Middle frontal gyrus (tissue), 1 donor: ENCODE measurements around the gene KRT8.

Source experiments
- DNase-seq: peaks from one replicate; pipeline ENCODE4 v3.0.0-alpha.2; 2015; ENCODE audit warnings: low spot score; ENCODE audit errors: extremely low spot score

The KRT8 gene

DNA sequence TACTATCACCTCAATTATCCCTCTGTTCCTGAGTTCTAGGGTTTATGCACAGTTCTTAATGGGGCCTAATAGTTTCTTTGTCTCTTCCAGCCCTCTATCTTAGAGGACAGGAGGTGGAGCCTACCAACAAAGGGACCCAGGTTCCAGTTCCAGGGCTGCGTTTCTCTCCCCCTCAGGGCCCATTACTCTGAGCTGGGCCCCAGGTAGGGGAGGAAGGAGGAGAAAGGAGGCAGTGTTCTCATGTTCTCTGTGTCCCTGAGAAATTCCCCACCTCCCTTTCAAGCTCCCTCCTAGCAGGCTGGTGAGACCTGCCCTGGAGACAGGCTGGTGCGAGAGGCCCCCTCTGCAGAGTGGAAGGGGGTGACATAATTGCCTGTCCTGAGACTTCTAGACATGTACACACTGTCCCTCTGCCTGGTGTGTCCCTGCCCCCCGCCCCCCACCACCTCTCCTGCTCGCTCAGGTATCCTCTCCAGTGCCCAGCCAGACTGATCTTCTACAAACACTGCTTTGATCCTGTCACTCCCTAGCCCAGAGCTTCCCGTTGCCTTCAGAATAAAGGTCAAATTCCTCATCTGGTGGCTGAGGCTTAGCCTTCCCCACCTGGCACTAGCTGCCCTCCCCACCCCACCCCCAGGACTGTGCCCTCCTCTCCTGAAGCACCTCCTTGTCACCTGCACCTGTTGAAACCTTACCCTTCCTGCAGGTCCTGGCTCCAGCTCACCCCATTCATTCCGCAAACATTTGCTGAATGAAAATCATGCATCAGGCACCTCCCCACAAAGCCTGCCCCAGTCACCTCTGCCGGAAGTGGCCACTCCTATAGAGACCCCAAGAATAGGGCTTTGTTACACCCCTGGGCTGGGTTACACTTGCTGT is 21.1 kb upstream of the KRT8 start:
- no peak for DNase-seq

DNA sequence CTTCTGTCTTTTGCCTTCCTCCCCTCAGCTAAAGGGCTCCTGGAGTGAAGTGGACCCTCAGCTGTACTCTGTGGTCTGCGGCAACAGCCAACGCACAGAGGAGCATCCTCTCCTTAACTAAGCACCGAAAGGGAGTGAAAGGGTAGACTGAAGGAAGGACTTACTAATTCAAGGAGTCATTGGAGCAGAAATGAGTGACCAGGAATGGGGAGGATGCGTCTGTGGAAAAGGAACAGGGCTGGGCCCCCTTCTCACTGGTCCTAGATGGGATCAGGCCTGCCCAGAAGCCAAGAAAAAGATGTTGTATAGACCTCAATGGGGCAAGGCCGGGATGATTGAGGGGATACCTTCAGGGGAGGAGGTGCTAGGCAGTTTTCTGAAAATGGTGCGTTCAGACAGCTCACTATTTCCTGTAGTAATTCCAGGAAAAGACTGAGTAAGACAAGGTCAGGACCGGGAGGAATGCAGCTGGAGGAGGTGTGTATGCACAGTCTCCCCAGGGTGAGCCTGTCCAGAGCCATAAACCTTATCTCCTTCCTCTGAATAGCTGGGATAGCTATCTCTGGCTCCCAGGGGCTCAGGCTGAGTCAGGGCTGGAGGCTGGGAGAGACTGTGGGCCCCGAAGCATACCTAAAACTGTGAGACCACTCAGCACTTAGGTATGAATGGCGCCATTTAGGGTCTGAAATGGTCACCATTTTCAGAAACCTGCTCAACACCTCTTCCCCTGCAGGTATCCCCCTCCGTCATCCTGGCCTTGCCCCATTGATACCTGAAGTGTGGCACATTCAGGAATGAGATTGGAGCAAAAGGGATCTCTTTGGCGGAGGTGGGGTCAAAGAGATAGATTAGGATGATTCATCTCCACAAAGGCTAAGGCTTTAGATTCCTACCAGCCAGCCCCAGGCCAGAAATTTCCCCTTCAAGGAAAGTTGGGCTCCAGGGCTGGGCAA is 20.2 kb upstream of the KRT8 start:
- no peak for DNase-seq

DNA sequence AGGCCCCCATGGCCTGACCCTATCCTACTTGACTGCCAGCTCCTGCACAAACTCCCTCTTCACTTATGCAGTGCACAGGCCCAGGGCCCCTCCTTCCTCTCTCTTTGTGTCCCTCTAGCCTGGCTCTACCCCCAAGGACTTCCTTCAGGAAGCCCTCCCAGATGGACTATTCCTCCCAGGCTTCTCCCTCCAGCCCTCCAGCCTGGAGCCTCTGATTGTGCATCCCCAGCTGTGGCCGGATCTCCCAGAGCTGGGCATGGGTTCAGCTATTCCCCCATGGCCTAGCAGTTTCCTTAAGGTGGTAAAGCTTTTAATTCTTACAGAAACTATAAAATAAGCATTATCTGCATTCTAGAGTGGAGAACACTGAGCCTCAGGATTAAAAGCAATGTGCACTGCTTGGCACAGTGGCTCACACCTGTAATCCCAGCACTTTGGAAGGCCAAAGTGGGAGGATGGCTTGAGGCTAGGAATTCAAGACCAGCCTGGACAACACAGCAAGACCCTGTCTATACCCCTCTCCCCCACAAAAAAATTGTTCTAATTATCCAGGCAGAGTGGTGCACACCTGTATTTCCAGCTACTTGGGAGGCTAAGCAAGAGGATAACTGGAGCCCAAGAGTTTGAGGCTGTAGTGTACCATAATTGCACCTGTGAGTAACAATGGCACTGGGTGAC is 16.8 kb upstream of the KRT8 start:
- no peak for DNase-seq

DNA sequence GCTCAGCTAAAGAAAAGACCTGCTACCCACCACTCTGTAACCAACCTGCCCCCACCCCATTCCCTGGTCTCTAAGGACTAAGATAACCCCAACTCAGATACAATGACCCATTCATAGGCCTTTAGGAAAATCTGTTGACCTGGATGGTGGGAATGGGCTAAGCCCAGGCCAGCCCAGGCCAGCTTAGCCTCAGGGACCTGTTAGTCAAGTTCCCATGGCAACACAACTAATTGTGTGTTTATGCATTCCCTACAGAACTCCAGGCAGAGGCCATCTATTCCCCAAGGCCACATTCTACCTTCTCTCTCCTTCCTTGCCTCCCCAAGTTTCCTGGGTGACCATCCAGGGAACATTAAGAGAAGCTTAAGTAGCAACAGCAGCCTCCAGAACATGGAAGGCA is 16.1 kb upstream of the KRT8 start:
- no peak for DNase-seq

DNA sequence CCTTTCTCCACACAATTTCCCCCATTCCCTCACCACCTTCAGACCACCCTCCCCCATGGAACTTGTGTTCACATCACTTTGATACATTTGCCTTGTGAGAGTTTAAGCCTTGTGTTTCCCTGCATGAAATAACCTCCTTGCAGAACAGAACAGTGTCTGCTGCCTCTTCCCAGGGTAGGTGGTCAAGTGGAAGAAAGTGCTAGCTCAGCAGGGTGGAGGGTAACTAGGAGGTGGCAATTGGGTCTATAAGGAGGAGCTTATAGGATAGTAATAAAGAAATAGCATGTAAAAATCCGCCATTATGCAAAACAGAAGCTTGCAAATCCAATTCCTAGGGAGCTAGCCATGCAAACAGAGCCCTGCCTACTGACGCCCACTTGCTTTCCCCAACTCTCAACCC is 13.9 kb upstream of the KRT8 start:
- no peak for DNase-seq

DNA sequence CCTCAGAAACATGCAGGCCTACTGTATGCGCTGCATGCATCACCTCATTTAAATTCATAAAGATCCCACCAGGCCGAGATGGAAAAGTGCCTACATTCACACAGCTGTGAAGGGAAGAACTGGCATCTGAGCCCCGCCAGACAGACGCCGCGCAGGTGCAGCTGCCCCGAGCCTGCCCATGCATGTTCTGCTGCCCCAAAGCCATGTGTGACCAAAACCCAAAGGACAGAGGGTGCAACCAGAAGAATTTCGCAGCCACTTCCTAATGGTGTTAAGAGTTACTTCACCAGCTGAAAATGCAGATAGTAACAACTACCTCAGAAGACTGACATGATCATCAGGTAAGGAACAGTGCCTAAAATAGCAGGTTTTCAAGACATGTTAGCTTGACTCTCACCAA is 13.5 kb upstream of the KRT8 start:
- no peak for DNase-seq

DNA sequence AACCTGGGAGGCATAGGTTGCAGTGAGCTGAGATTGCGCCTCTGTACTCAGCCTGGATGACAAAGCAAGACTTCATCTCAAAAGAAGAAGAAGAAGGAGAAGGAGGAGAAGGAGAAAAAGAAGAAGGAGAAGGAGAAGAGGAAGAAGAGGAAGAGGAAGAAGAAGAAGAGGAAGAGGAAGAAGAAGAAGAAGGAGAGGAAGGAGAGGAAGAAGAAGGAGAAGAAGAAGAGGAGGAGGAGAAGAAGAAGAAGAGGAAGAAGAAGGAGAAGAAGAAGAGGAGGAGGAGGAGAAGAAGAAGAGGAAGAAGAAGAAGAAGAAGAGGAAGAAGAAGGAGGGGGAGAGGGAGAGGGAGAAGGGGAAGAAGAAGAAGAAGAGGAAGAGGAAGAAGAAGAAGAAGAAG is 12.9 kb upstream of the KRT8 start:
- no peak for DNase-seq

DNA sequence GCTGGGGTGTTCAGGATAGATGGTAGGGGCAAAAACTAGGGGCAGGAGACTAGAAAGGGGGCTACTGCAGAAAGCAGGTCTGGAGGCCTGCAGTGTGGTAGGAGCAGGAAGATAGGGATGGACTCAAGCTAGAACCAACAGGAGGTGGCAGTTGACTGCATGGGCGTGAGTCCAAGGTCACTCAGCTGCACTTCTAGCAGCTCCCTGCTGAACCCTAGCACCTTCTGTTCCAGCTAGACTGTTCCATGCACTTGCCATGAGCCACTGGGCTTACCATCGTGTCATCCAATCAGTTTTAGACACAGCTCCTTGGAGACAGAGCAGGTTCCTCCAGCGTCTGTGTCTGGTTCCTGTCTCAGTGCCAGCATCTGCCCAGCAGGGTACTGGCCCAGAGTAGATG is 11.3 kb upstream of the KRT8 start:
- no peak for DNase-seq

DNA sequence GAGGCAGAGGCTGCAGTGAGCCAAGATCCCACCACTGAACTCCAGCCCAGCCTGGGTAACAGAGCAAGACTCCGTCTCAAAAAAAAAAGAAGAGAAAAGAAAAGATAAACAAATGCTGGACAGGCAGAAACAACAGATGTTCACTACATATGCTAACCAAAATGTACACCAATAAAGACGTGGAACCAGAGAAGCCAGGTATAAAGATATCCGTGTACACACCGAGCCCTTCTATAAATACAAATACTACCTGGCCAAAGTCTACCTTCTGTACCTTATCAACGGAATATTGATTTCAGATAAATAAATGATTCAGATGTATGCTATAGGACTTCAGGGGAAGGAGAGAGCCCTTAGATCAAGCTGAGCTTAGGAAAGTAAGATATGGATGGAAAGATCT is 10.8 kb upstream of the KRT8 start:
- no peak for DNase-seq

DNA sequence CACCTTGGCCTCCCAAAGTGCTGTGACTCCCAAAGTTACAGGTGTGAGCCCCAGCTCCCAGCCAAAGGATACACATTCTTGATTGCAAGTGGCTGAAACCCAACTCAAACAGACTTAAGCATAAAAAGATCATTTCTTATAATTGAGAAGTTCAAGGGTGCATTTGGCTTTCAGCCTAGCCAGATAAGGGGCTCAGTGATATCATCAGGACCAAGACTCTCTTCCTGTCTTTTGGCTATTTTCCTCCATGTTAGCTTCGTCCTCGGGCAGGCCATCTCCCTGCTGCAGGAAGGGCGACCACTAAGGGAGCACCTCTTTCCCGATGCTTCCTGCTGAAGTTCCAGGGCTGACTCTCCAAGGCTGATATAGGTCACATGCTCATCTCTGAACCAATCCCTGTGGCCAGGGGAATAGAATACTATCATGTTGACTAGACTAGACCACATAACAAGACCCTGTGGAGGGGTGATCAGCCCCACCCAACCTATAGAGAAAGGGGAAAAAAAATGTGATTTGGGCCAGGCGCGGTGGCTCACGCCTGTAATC is 9.8 kb upstream of the KRT8 start:
- DNase-seq = no peak

DNA sequence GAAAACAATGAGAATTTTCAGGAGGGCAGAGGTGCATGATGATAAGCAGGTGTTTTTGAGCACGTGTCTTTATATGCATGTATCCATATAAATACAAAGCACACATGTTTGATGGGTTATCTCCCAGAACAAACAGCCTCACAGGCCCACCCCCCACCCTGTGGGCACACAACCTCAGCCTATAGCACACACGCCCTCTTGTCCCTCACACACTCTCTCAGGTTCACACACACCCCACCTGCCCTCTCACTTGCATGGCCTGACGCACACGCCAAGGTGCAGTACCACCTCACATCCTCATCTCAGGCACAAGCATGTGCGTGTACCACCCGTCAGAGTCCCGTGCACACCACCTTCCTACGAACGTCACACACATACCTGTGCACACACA is 8.6 kb upstream of the KRT8 start:
- no peak for DNase-seq

DNA sequence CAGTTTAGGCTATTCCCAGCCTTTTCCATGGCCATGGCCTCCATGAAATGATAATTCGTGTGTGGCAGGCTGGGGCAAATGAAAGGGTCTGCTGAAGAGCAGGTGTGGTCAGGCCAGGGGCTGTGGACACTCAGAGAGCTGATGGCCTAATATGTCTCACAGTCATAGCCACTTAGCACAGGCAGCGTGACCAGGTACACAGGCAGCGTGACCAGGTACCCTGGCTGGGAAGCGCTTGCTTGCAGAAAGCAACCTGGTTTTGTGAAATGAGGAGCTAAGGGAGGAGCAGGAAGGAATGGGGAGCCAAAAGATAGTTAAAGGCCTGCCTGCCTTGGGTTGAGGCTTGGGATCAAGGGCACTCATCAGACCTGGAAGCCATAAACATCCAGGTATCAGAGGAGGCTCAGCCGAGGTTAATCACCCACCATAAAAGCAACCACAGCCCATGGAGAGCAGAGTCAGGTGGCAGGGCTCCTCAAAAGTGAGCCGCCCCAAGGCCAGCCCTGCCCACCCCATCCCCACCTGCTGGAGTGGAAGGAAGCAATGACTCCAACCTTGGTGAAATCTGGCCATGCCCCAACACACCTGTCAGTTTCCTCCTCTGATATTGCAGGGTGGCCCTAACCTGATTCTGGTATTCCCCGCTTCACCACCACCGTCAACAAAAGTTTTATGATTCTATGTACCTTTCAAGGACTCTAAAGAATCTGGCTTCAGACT is 8.0 kb upstream of the KRT8 start:
- no peak for DNase-seq

DNA sequence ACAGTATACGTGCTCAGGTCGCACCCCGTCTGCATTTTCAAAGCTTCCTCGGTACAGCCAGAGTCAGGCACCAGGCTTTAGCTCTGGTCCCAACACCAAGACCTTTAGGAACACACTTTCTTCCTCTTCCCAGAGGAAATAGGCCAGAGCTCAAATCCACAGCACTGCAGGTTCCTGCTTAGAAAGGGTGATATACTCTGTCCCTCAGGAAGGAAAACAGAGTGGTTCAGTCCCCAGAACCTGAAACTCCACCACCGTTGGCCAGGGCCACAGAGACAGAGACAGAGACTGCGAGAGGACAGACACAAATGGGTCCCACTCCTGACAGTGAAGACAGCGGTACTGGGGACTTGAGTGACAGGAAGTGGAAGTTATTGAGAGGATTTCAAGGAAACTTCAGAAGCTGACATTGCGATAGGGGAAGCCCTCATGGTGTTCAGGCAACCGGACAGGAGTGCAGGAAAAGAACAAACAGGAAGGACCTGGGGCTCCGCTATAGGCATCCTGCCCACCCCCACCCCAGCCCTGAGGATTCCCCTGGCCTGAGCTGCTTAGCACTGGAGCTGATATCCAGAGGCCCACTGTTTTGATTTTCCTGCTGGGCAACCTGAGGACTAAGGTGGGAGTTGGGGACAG is 5.5 kb upstream of the KRT8 start:
- no peak for DNase-seq

DNA sequence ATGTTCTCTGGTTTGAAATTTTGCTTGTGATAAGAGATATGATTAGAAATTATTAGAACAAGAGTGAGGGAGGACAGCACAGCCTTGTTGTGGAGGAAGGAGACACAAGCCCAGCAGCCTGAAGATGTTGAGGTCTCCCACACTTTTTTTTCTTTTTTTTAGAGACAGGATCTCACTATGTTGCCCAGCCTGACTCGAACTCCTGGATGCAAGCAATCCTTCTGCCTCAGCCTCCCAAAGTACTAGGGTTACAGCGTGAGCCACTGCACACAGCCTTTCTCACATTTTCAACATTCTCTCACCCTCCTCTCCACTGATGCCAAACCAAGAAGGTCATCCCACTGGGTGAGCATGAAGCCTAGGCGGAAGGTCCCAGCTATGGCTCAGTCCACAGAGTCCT is 4.9 kb upstream of the KRT8 start:
- no peak for DNase-seq

DNA sequence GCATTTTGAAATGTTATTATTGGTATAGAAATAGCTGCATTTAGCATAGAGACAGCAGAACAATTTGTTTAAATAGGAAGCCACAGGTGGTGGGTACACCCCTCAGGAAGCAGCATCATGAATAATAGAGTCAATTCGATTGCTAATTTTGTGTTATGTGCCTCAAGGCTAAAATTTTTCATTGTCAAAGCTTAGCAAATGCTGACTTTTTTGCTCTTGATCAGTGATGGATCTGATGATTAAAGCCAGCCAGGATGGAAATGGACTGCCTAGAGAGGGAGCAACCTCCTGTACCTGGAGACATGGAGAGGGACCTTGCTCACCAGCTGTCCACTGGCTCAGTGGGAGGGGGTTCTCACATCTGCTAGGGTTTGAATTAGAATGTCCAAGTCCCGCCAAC is 4.5 kb upstream of the KRT8 start:
- DNase-seq = no peak

DNA sequence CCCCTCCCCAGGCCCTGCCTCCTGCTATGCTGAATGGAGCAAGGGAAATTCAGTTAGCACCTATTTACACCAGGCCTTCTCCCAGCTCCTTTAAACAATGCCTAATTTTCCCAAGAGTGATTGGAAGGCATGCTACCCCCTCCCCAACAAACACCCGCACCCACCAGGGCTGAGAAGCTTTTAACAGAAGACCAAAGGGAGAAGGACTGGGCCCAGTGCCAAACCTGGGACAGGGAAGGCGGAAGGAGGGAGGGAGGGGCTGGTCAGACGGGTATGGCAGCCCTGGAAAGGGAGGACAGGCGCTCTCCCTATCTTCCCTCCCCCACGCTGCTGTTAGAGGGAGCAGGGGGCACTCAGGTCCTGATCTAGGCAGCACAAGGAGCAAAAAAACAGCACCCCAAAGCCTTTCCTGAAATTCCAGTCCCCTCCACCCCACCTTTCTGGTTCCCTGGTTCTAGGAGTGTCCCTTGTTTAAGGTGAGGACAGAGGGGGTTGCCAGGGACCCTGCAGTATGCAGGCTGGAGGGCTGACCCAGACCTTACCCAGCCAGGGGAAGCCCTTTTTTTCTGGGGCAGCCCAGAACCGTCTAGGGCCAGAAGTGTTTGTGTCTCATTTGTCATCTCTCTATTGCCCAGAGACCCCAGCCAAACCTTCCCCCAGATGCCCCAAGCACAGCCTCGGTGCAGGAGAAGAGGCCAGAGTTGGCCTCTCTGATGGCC is 2.4 kb upstream of the KRT8 start:
- DNase-seq = no peak

DNA sequence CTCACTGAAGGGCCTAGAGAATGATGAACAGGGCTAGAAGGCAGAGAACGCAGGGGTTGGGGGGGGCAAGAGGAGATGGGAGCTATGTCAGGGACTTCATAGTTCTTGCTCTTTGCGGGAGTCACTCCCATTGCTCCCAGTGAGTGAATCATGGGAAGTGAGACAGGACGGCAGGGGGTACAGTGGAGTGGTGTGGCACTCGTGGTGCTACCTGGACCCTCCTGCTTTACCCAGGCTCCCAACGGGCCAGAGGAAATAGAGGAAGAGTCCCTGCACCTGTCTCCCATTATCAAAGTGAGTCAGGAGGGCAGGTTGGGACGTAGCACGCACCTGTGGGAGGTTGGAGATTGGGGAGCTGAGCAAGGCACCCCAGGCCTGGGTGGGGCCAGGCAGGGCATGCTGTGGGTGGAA is 1.3 kb upstream of the KRT8 start:
- DNase-seq = no peak

DNA sequence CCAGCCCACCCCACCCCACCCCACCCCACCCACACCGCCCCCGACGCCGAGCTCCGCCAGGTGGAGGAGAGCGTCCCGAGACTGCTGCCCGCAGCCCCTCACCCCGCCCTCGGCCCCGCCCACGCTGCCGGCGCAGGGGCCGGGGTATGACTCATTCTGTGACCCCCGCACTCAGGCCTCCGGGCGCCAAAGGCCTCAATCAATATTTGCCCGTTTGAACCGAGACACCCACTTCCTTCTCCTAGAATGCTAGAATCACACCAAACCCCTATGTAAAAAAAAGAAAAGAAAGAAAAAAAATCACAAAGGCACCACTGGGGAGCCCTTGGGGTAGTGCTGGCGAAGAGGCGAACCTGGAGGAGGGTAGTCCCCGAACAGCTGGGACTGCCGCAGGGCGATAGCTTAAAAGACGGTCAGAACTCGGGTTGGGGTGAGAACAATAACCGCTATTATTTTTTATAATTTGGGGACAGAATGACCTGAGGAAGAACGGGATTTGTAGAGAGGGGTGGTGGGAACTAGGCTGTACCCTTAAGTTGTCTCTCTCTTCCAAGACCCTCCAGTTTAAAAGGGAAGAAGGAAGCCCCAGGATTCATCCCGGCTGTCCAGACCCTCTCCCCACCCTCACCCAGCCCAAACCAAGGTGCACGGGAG is 894 bp downstream of the KRT8 start:
- DNase-seq = no peak

DNA sequence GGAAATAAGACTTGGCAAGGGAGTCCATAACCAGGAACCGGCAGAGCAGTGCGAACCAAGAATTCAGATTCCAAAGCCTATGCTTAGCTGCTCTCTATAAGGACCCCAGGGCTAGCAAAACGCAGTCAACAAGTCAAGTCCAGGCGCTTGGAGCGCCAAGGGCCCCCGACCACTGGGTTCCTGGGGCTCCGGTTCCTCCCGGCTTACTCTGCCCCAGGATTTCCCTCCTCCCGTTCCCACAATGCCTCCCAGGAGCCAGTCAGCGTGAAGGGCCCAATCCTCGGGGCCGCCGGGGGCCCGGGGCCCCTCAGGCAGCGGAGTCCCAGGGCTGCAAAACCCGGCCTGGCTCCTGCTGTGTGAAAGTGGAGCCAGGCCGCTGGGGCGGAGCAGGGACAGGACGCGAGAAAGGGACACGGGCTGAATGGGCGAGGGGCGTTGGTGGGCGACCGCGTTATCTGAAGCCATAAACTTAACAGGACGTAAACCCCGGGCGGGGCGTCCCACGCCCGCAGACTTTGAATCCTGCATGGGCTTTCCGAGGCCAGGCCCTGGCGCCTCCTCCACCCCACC is 1.5 kb downstream of the KRT8 start:
- DNase-seq = no peak
